ENCODE results near the gene SERTAD4. TPM values are rescaled to one million over a fixed set of nuclear protein-coding genes. Genes with fewer than 3 reads are reported as not detected.

Gene SERTAD4
- total and polyA plus RNA-seq, 4 donors, result under 0.01 to 0.02 (median under 0.01) TPM; not detected in 1

DNA sequence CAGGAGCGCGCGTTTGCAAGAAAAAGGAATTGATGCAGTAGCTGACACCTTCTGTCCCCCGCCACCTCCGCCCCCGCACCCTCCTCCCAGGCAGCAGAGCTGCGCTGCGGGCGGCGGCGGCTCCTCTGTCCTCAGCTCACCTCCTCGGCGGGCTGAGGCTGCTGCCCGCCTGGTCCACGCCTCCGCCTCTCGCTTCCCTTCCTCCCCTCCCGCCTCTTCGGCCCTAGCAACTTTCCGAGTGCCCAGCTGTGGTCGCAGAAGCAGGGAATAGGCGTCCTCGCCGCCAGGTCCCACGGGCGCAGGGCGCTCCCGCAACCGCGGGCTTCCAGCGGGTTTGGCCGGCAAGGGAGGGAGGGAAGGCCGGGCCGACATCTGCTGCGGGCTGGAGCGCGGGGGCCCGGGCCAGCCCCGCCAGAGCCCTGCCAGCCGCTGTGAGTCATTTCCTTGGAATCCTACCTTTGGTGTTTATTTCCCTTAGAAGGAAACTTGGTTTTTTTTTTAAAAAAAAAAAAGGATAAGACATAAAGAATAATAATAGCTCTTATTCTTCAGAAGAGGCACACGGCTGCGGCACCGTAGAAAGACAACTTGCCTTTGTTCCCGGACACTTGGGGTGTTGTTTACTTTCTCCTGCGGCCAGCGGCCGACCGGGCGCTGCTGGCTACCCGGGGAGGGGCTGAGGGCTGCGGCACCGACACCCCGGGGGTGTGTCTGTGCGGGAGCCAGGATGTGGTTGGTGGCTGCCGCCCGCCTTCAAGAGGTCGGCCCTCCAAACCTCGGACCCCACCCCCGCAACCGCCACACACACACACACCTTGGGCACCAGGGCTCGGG, 1.1 kb downstream of the SERTAD4 start:
- TF ChIP-seq MAX (IDR thresholded peaks at IDR 0.05) (no peak), NR2F2 (IDR thresholded peaks at IDR 0.05) (no peak)
- H3K9me3 ChIP-seq (ENCODE audit: control insufficient read depth in 4 of 4, low read length in 3 of 4), result no peaks in the 10 kb centered on the region
- H3K36me3 ChIP-seq (ENCODE audit: control insufficient read depth in 4 of 4, insufficient read depth in 3 of 4, low read depth in 1 of 4, low read length in 3 of 4), result no peaks in the 10 kb centered on the region
- H3K27me3 ChIP-seq (ENCODE audit: control insufficient read depth in 4 of 4, insufficient read depth in 4 of 4, low read length in 3 of 4), result peaks cover 0 to 15% (median 10%) of the 10 kb centered on the region in 4 donors
- DNase-seq (ENCODE audit: low spot score), result no peak
- no peak overlapping the region for H3K9ac ChIP-seq (ENCODE audit: low read depth in 1 of 2, low read length in 2 of 2)
- H3K27ac ChIP-seq (ENCODE audit: low read depth in 1 of 2, low read length in 2 of 2), result no peak overlapping the region
- 3% methylated on average over 61 of the region's 61 CpGs for WGBS
- peak overlapping the region in 2 of 3 donors; percentile 15 to 56 for H3K4me3 ChIP-seq (ENCODE audit: low read depth in 1 of 3, low read length in 3 of 3)
- peaks cover 10 to 19% (median 11%) of the 10 kb centered on the region in 4 donors for H3K4me1 ChIP-seq (ENCODE audit: control insufficient read depth in 4 of 4, insufficient read depth in 4 of 4, low read length in 3 of 4)

DNA sequence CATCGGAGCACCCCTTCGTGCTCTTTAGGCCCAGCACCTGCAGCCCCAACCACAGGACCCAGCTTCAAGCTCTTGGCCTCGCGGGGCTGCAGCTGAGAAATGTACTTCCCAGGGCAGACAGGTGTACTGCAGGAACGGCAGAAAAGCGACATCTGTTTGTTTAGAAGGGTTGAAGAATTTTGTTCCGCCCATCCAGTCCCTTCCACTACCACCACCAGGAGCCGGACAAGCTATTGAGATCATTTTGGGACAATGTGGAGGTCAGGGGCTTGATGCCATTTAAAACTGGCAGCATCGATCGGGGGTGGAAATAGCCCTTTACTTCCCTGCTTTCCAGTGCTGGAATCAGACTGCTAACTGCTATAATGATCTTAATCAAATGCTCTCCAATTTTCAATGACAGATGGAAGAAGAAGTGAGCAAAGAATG, 1.7 kb downstream of the SERTAD4 start:
- TF ChIP-seq RXRA (IDR thresholded peaks at IDR 0.05), result no peak
- TF ChIP-seq JUND (IDR thresholded peaks at IDR 0.05), result no peak
- TF ChIP-seq FOXA1 (IDR thresholded peaks at IDR 0.05), result no peak
- no peak for TF ChIP-seq SP1 (IDR thresholded peaks at IDR 0.05)
- no peak for TF ChIP-seq NR2F2 (IDR thresholded peaks at IDR 0.05)
- no peak for TF ChIP-seq HNF4G (IDR thresholded peaks at IDR 0.05)
- TF ChIP-seq HNF4A (conservative IDR thresholded peaks at IDR 0.05), result no peak
- no peak for TF ChIP-seq CTCF (IDR thresholded peaks at IDR 0.05; ENCODE audit: low read depth, low read length, missing input control)
- no peak for TF ChIP-seq TAF1 (conservative IDR thresholded peaks at IDR 0.05)
- TF ChIP-seq, protein P1, sequence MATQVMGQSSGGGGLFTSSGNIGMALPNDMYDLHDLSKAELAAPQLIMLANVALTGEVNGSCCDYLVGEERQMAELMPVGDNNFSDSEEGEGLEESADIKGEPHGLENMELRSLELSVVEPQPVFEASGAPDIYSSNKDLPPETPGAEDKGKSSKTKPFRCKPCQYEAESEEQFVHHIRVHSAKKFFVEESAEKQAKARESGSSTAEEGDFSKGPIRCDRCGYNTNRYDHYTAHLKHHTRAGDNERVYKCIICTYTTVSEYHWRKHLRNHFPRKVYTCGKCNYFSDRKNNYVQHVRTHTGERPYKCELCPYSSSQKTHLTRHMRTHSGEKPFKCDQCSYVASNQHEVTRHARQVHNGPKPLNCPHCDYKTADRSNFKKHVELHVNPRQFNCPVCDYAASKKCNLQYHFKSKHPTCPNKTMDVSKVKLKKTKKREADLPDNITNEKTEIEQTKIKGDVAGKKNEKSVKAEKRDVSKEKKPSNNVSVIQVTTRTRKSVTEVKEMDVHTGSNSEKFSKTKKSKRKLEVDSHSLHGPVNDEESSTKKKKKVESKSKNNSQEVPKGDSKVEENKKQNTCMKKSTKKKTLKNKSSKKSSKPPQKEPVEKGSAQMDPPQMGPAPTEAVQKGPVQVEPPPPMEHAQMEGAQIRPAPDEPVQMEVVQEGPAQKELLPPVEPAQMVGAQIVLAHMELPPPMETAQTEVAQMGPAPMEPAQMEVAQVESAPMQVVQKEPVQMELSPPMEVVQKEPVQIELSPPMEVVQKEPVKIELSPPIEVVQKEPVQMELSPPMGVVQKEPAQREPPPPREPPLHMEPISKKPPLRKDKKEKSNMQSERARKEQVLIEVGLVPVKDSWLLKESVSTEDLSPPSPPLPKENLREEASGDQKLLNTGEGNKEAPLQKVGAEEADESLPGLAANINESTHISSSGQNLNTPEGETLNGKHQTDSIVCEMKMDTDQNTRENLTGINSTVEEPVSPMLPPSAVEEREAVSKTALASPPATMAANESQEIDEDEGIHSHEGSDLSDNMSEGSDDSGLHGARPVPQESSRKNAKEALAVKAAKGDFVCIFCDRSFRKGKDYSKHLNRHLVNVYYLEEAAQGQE (IDR thresholded peaks at IDR 0.05), result no peak
- TF ChIP-seq GABPA (IDR thresholded peaks at IDR 0.05 in 1 of 2, conservative IDR thresholded peaks at IDR 0.05 in 1 of 2), result no peak
- no peak for TF ChIP-seq FOXA2 (IDR thresholded peaks at IDR 0.05)
- TF ChIP-seq YY1 (IDR thresholded peaks at IDR 0.05), result no peak
- TF ChIP-seq RAD21 (IDR thresholded peaks at IDR 0.05), result no peak
- TF ChIP-seq, protein P2, sequence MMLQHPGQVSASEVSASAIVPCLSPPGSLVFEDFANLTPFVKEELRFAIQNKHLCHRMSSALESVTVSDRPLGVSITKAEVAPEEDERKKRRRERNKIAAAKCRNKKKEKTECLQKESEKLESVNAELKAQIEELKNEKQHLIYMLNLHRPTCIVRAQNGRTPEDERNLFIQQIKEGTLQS (IDR thresholded peaks at IDR 0.05), result no peak
- no peak for TF ChIP-seq ZBTB33 (IDR thresholded peaks at IDR 0.05)
- no peak for TF ChIP-seq MAX (IDR thresholded peaks at IDR 0.05)
- Histone ChIP-seq H3K27me3 (ENCODE audit: control insufficient read depth in 4 of 4, insufficient read depth in 4 of 4, low read length in 3 of 4) (peaks cover 0 to 15% (median 10%) of the 10 kb centered on the region in 4 donors), H3K4me3 (ENCODE audit: low read depth in 1 of 3, low read length in 3 of 3) (no peak overlapping the region), H3K4me1 (ENCODE audit: control insufficient read depth in 4 of 4, insufficient read depth in 4 of 4, low read length in 3 of 4) (peaks cover 10 to 19% (median 11%) of the 10 kb centered on the region in 4 donors), H3K36me3 (ENCODE audit: control insufficient read depth in 4 of 4, insufficient read depth in 3 of 4, low read depth in 1 of 4, low read length in 3 of 4) (no peaks in the 10 kb centered on the region), H3K9me3 (ENCODE audit: control insufficient read depth in 4 of 4, low read length in 3 of 4) (no peaks in the 10 kb centered on the region), H3K27ac (ENCODE audit: low read depth in 1 of 2, low read length in 2 of 2) (no peak overlapping the region), H3K9ac (ENCODE audit: low read depth in 1 of 2, low read length in 2 of 2) (no peak overlapping the region)
- DNase-seq (ENCODE audit: low spot score), result no peak
- 24% methylated on average over 10 of the region's 10 CpGs for WGBS
